PC-9 (cell line): ENCODE measurements around the gene INO80C.

ENCODE experiments used
- EZH2 ChIP-seq: fragments of 200-600 bp; sonication (generic); IDR thresholded peaks from 2 replicates; pipeline ENCODE4 v1.8.0; 2017; ENCODE audit warnings: antibody characterized with exemption, low read depth
- TF ChIP-seq, protein P1 (sequence below): fragments of 200-600 bp; sonication (generic); conservative IDR thresholded peaks from 2 replicates; pipeline ENCODE4 v1.6.1; 2017; ENCODE audit warnings: mixed run types, antibody characterized with exemption, mild to moderate bottlenecking, moderate library complexity

DNA sequence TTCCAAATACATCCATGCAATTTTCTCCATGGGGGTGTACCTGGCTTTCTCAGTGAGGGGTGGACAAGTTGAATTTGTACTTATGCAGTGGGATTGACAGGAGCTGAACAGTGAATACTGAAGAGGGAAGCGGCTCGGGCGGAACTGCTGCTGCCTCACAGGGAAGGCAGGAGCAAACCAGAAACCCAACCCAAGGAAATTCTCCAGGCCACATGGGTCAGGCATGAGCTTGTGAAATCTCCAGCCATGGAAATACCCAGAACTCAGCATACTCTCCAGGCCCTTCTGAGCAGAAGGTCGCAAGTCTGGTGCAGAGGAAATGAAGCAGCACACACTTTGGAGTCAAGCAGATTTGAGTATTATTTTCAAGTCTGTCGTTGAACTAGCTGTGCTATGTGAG is 26.5 kb upstream of the INO80C start:
- TF ChIP-seq, protein P1, sequence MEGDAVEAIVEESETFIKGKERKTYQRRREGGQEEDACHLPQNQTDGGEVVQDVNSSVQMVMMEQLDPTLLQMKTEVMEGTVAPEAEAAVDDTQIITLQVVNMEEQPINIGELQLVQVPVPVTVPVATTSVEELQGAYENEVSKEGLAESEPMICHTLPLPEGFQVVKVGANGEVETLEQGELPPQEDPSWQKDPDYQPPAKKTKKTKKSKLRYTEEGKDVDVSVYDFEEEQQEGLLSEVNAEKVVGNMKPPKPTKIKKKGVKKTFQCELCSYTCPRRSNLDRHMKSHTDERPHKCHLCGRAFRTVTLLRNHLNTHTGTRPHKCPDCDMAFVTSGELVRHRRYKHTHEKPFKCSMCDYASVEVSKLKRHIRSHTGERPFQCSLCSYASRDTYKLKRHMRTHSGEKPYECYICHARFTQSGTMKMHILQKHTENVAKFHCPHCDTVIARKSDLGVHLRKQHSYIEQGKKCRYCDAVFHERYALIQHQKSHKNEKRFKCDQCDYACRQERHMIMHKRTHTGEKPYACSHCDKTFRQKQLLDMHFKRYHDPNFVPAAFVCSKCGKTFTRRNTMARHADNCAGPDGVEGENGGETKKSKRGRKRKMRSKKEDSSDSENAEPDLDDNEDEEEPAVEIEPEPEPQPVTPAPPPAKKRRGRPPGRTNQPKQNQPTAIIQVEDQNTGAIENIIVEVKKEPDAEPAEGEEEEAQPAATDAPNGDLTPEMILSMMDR = no peak
- no peak for TF ChIP-seq EZH2
